Measurements from ENCODE around the gene STARD4.

- no peak for TF ChIP-seq CTCF (IDR thresholded peaks at IDR 0.05)
- no peak for TF ChIP-seq POLR2A (IDR thresholded peaks at IDR 0.05)
Measured at GRCh38 chr5:111447099-111447498, 65.2 kb downstream of the STARD4 start.

Data from testis (tissue), 2 donors.